HG02798 (cell line): ENCODE results near the gene NUDCD2.
"Not testable (repeated sequence)": the region's sequence is repeated elsewhere in the genome, so short reads cannot be mapped to it uniquely, and the experiment has no call there.

ENCODE experiments used
- ATAC-seq: cut with Tn5 transposase; IDR thresholded peaks from one replicate; pipeline ENCODE4 v1.9.1; 2021; ENCODE audit warnings: mild to moderate bottlenecking; ENCODE audit not compliant: unreplicated experiment, poor library complexity

Gene NUDCD2

GRCh38 chr5:163434401-163434866, 25.5 kb downstream of the NUDCD2 start:
- no peak for ATAC-seq

- no peak for ATAC-seq
Observed at GRCh38 chr5:163433271-163433670, 26.6 kb downstream of the NUDCD2 start.

GRCh38 chr5:163432544-163432943, 27.4 kb downstream of the NUDCD2 start:
- no peak for ATAC-seq

GRCh38 chr5:163426128-163426527, 33.8 kb downstream of the NUDCD2 start:
- ATAC-seq: not testable (repeated sequence)

GRCh38 chr5:163424836-163425235, 35.1 kb downstream of the NUDCD2 start:
- no peak for ATAC-seq

GRCh38 chr5:163415673-163416072, 44.2 kb downstream of the NUDCD2 start:
- ATAC-seq: not testable (repeated sequence)

- ATAC-seq: no peak
Observed at GRCh38 chr5:163410505-163410904, 49.4 kb downstream of the NUDCD2 start.

GRCh38 chr5:163409384-163409783, 50.5 kb downstream of the NUDCD2 start:
- no peak for ATAC-seq

GRCh38 chr5:163408311-163408923, 51.5 kb downstream of the NUDCD2 start:
- peak; percentile 70 for ATAC-seq

GRCh38 chr5:163407034-163407655, 52.8 kb downstream of the NUDCD2 start:
- peak; percentile 91 for ATAC-seq

- ATAC-seq: no peak
Observed at GRCh38 chr5:163404364-163405173, 55.3 kb downstream of the NUDCD2 start.

- no peak for ATAC-seq
Observed at GRCh38 chr5:163402007-163402406, 57.9 kb downstream of the NUDCD2 start.

- ATAC-seq: no peak
Observed at GRCh38 chr5:163401271-163401670, 58.6 kb downstream of the NUDCD2 start.

- no peak for ATAC-seq
Observed at GRCh38 chr5:163399923-163400322, 60.0 kb downstream of the NUDCD2 start.

- ATAC-seq: no peak
Observed at GRCh38 chr5:163397354-163397753, 62.5 kb downstream of the NUDCD2 start.

- not testable (repeated sequence) for ATAC-seq
Observed at GRCh38 chr5:163396818-163397340, 63.0 kb downstream of the NUDCD2 start.
